ENCODE results near the gene CCND1. TPM values are rescaled to one million over a fixed set of nuclear protein-coding genes. Genes with fewer than 3 reads are reported as not detected.
A peak's percentile ranks its signal among the peaks of the same experiment; 100 is the strongest.

The CCND1 gene
- total RNA-seq, 1 donor from 2014 or later, result 112 TPM

DNA sequence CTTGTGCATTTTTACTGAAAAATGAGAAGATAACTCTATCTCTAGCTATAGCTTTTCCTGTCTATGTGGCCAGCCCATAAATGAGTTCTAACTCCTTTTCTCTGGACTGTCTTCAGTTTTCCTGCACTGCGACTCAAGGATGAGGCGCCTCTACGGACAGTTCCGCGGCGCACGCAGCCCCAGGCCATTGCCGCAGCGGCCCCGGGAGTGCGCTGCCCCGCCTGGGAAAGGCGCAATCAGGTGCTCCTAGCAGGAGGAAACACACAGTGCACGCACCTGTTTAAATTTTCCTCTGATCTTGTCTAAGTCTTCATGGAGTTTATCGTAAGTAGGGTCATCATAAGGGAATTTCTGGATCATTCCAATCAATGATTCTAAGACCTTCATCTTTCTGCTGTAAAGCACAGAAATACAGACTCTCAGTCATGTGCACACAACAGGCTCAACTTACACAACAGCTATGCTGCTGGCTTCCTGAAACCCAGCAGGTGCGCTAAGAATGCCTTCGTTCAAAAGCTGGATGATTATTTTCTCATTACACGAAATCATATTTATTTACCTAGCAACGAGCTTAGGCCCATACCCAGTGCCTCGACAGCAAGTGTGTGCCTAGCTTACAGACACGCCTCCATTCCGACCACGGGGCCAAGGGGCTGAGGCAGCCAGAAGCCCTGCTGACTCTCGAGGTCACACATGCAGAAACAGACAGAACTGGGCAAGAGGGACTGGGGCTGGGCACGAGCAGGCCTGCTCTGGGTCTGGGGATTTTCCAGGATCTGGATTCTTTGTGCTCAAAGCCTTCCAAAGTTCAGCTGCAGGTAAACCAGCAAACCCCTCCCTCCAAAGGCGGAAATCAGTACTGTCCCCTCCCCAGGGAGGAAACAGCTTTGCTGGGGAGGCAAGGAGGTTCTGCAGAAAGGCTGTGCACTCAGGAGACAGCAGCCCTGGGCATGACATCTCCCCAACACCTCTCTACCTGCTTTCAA, 27.0 kb downstream of the CCND1 start:
- no peak for DNase-seq (ENCODE audit: extremely low spot score in 2 of 2)

DNA sequence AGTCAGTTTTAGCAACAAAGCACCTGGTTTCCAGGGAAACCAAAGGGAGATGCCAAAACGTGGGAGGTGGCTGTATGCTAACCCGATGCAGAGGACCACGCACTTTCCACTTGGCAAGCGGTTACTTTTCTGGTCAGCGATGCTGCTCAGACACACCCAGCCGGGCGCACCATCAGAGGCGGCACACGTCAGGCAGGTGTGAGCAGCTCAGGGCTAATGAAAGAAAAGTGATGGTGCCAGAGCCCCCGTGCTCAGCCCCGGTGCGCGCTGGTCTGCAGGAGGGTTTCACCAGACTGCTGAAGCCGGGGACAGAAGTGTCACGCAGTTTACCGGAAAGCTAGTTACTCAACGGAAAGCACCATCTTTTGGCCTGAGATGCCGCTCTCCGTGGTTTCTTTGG, 28.5 kb downstream of the CCND1 start:
- TF ChIP-seq, protein P1, sequence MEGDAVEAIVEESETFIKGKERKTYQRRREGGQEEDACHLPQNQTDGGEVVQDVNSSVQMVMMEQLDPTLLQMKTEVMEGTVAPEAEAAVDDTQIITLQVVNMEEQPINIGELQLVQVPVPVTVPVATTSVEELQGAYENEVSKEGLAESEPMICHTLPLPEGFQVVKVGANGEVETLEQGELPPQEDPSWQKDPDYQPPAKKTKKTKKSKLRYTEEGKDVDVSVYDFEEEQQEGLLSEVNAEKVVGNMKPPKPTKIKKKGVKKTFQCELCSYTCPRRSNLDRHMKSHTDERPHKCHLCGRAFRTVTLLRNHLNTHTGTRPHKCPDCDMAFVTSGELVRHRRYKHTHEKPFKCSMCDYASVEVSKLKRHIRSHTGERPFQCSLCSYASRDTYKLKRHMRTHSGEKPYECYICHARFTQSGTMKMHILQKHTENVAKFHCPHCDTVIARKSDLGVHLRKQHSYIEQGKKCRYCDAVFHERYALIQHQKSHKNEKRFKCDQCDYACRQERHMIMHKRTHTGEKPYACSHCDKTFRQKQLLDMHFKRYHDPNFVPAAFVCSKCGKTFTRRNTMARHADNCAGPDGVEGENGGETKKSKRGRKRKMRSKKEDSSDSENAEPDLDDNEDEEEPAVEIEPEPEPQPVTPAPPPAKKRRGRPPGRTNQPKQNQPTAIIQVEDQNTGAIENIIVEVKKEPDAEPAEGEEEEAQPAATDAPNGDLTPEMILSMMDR (IDR thresholded peaks at IDR 0.05), result no peak
- no peak for TF ChIP-seq POLR2A (IDR thresholded peaks at IDR 0.05)
- no peak for TF ChIP-seq POLR2AphosphoS5 (IDR thresholded peaks at IDR 0.05; ENCODE audit: insufficient read depth in 1 of 2, low read depth in 1 of 2)
- Histone ChIP-seq H3K4me3 (no peak overlapping the region), H3K36me3 (peaks cover 0 to 15% of the 10 kb centered on the region in 2 donors), H3K9me3 (no peaks in the 10 kb centered on the region), H3K27ac (no peak overlapping the region), H3K27me3 (no peaks in the 10 kb centered on the region), H3K4me1 (peaks cover 23% of the 10 kb centered on the region)
- intact Hi-C loops (cut with DNase I), result no loop called here
- DNase-seq (ENCODE audit: extremely low spot score in 2 of 2), result no peak

More for the DNA sequence above, 27.0 kb downstream of the CCND1 start:
- Histone ChIP-seq H3K4me3 (no peak overlapping the region), H3K27me3 (no peaks in the 10 kb centered on the region), H3K36me3 (peaks cover 0 to 15% of the 10 kb centered on the region in 2 donors), H3K9me3 (no peaks in the 10 kb centered on the region), H3K27ac (no peak overlapping the region), H3K4me1 (peaks cover 12% of the 10 kb centered on the region)
- TF ChIP-seq, protein P1 (IDR thresholded peaks at IDR 0.05), result no peak
- TF ChIP-seq POLR2A (IDR thresholded peaks at IDR 0.05), result no peak
- TF ChIP-seq POLR2AphosphoS5 (IDR thresholded peaks at IDR 0.05; ENCODE audit: insufficient read depth in 1 of 2, low read depth in 1 of 2), result no peak
- intact Hi-C loops (cut with DNase I), result no loop called here

GRCh38 chr11:69670158-69670845, 29.3 kb downstream of the CCND1 start:
- Histone ChIP-seq H3K4me1 (peaks cover 26% of the 10 kb centered on the region), H3K36me3 (peaks cover 0 to 6% of the 10 kb centered on the region in 2 donors), H3K27ac (no peak overlapping the region), H3K9me3 (no peaks in the 10 kb centered on the region), H3K27me3 (no peaks in the 10 kb centered on the region), H3K4me3 (no peak overlapping the region)
- DNase-seq (ENCODE audit: extremely low spot score in 2 of 2), result no peak
- TF ChIP-seq POLR2A (IDR thresholded peaks at IDR 0.05) (no peak), POLR2AphosphoS5 (IDR thresholded peaks at IDR 0.05; ENCODE audit: insufficient read depth in 1 of 2, low read depth in 1 of 2) (peak; percentile 23 to 25)
- TF ChIP-seq, protein P1 (IDR thresholded peaks at IDR 0.05), result peak; percentile 72 to 79 (median 75)
- intact Hi-C loops (cut with DNase I), result no loop called here

DNA sequence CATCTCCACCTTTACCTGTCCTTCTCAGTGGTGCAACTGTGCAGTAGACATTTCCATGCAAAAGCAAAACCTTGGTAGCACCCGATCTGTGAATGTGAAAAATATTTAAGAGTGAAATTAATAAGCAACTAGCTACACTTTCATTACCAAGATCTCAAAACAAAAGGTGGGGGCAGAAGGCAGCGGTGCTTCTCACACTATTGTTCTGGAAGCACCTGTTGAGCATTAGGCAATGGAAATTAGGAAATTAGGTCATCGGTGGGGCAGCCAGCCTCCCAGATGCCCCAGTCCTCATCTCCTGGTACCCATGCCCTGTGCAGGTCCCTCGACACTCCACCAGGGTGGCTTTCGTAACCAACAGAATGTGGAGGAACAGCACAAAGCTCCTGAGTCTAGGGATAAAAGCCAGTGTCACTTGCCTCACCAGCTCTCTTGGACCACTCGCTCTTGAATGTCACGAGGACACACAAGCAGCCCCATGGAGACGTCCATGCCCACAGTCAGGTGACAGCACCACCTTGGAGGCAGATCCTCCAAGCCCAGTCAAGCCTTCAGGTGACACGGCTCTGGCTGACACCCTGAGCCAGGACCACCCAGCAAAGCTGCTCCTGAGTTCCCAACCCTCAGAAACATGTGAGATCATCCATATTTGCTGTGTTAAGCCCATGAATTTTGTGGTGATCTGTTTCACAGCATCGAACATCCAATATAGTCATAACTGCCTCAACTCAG, 30.9 kb downstream of the CCND1 start:
- Histone ChIP-seq H3K4me1 (peaks cover 32% of the 10 kb centered on the region), H3K9me3 (no peaks in the 10 kb centered on the region), H3K36me3 (peaks cover 0 to 6% of the 10 kb centered on the region in 2 donors), H3K27ac (no peak overlapping the region), H3K4me3 (no peak overlapping the region), H3K27me3 (no peaks in the 10 kb centered on the region)
- DNase-seq (ENCODE audit: extremely low spot score in 2 of 2), result no peak
- TF ChIP-seq POLR2AphosphoS5 (IDR thresholded peaks at IDR 0.05; ENCODE audit: insufficient read depth in 1 of 2, low read depth in 1 of 2) (no peak), POLR2A (IDR thresholded peaks at IDR 0.05) (no peak)
- TF ChIP-seq, protein P1 (IDR thresholded peaks at IDR 0.05), result no peak
- intact Hi-C loops (cut with DNase I), result no loop called here

All from vagina (tissue), 2 donors.